Caco-2 (cell line): Measurements from ENCODE around the gene FMO4. TPM values are rescaled to one million over a fixed set of nuclear protein-coding genes. Genes with fewer than 3 reads are reported as not detected.
A peak's percentile ranks its signal among the peaks of the same experiment; 100 is the strongest.

ENCODE experiments used
- BruUV-seq: library from RNA; stranded (reverse); fragments of 400-500 nt; replicated peaks from 2 replicates; lab custom pipeline; 2021; lab: Mats Ljungman, UMichigan
- CTCF ChIA-PET: fragments of 300-600 bp; sonication (Branson Sonifier 250); formaldehyde crosslinking; loops from one replicate; lab custom pipeline; 2022; ENCODE audit warnings: antibody characterized with exemption; lab: Charles Lee
- POLR2A ChIA-PET: fragments of 300-600 bp; sonication (Branson Sonifier 250); formaldehyde crosslinking; loops from one replicate; lab custom pipeline; 2022; ENCODE audit warnings: antibody characterized with exemption; lab: Charles Lee
- DNase-seq, 2 experiments: peaks; one replicate each; pipeline versions ENCODE4 v3.0.0 to v3.0.0-alpha.2; 2020 to 2022
- H3K27me3 ChIP-seq: replicated peaks from 2 replicates; pipeline ENCODE4 v1.6.0; 2011; ENCODE audit warnings: low read length; ENCODE audit not compliant: control insufficient read depth, insufficient read depth
- H3K36me3 ChIP-seq: 2 replicates; pipeline ENCODE4 v1.5.1; 2011; ENCODE audit warnings: low read length; ENCODE audit not compliant: control insufficient read depth, insufficient read depth
- H3K4me1 ChIP-seq: fragments of 250-450 bp; sonication (Bioruptor Pico); 2 replicates; pipeline ENCODE4 v1.5.1; 2020; ENCODE audit warnings: mild to moderate bottlenecking
- H3K4me3 ChIP-seq: 2 replicates; pipeline ENCODE4 v1.5.1; 2011; ENCODE audit warnings: low read depth, mild to moderate bottlenecking, control low read depth, low read length
- H3K9me3 ChIP-seq: fragments of 250-450 bp; sonication (Bioruptor Pico); 2 replicates; pipeline ENCODE4 v1.5.1; 2020; ENCODE audit warnings: mild to moderate bottlenecking, moderate library complexity
- H3K27ac Mint-ChIP-seq: one replicate; pipeline ENCODE4 v1.8.0; 2022; ENCODE audit warnings: mixed read lengths; ENCODE audit not compliant: unreplicated experiment
- H3K27me3 Mint-ChIP-seq: one replicate; pipeline ENCODE4 v1.8.0; 2022; ENCODE audit warnings: mixed read lengths; ENCODE audit not compliant: insufficient read depth, unreplicated experiment
- H3K36me3 Mint-ChIP-seq: one replicate; pipeline ENCODE4 v1.8.0; 2022; ENCODE audit warnings: mild to moderate bottlenecking, mixed read lengths; ENCODE audit not compliant: insufficient read depth, unreplicated experiment
- H3K4me1 Mint-ChIP-seq: one replicate; pipeline ENCODE4 v1.8.0; 2022; ENCODE audit warnings: low read depth, mixed read lengths; ENCODE audit not compliant: unreplicated experiment
- H3K4me3 Mint-ChIP-seq: one replicate; pipeline ENCODE4 v1.8.0; 2022; ENCODE audit warnings: mild to moderate bottlenecking, moderate library complexity, mixed read lengths; ENCODE audit not compliant: unreplicated experiment
- H3K9me3 Mint-ChIP-seq: one replicate; pipeline ENCODE4 v1.8.0; 2022; ENCODE audit warnings: mixed read lengths; ENCODE audit not compliant: unreplicated experiment
- intact Hi-C: fragments of 100-400 bp; cut with micrococcal nuclease; formaldehyde crosslinking; loops from one replicate; pipeline ENCODE4 v1.10.0; 2022; ENCODE audit not compliant: unreplicated experiment
- total RNA-seq: library from RNA; stranded (reverse); gene quantifications from 2 replicates; pipeline ENCODE4 v1.2.3, GENCODE V29; 2022
- TF ChIP-seq, protein P1 (sequence below), 2 experiments: fragments of 200-600 bp in 1 of 2; IDR thresholded peaks; 1 replicate in 1 of 2; 2 replicates in 1 of 2; pipeline versions ENCODE4 v1.5.1 to v1.8.0; 2011 to 2022; ENCODE audit warnings: antibody characterized with exemption in 1 of 2, control low read depth in 1 of 2, inconsistent platforms in 1 of 2, low read depth in 1 of 2, low read length in 1 of 2, mild to moderate bottlenecking in 1 of 2, moderate library complexity in 1 of 2; ENCODE audit not compliant: insufficient read depth in 1 of 2, severe bottlenecking in 1 of 2, unreplicated experiment in 1 of 2

FMO4 gene
- total RNA-seq, 1 experiment from 2014 or later, result 2.3 TPM

DNA sequence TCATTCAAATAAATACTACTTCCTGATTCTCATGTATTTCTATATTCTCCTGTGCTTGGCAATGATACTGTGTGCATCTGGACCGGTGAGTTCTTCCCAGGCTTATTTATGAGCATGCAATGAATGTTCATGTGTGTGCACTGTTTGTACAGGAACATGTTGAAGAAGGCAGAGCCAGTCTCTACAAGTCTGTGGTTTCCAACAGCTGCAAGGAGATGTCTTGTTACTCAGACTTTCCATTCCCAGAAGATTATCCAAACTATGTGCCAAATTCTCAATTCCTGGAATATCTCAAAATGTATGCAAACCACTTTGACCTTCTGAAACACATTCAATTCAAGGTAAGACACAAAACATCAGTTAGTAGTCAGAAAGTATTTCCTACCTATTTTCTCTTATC lies 46.6 kb upstream of the FMO4 start:
- ChIA-PET CTCF (no interaction called here), POLR2A (no interaction called here)
- no peak overlapping the region for H3K4me3 ChIP-seq
- intact Hi-C loops, result no loop called here
- DNase-seq, result no peak
- H3K4me1 ChIP-seq, result no peaks in the 10 kb centered on the region
- H3K27me3 ChIP-seq, result no peaks in the 10 kb centered on the region
- no TSS peak for BruUV-seq
- no peaks in the 10 kb centered on the region for H3K9me3 ChIP-seq
- Mint-ChIP-seq H3K4me1 (no peaks in the 10 kb centered on the region), H3K9me3 (no peaks in the 10 kb centered on the region), H3K36me3 (no peaks in the 10 kb centered on the region), H3K4me3 (no peak overlapping the region), H3K27me3 (no peaks in the 10 kb centered on the region), H3K27ac (peak overlapping the region; percentile 0)
- H3K36me3 ChIP-seq, result no peaks in the 10 kb centered on the region
- TF ChIP-seq, protein P1, sequence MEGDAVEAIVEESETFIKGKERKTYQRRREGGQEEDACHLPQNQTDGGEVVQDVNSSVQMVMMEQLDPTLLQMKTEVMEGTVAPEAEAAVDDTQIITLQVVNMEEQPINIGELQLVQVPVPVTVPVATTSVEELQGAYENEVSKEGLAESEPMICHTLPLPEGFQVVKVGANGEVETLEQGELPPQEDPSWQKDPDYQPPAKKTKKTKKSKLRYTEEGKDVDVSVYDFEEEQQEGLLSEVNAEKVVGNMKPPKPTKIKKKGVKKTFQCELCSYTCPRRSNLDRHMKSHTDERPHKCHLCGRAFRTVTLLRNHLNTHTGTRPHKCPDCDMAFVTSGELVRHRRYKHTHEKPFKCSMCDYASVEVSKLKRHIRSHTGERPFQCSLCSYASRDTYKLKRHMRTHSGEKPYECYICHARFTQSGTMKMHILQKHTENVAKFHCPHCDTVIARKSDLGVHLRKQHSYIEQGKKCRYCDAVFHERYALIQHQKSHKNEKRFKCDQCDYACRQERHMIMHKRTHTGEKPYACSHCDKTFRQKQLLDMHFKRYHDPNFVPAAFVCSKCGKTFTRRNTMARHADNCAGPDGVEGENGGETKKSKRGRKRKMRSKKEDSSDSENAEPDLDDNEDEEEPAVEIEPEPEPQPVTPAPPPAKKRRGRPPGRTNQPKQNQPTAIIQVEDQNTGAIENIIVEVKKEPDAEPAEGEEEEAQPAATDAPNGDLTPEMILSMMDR (IDR thresholded peaks at IDR 0.05; ENCODE audit: insufficient read depth in 1 of 2, low read depth in 1 of 2, low read length in 1 of 2, severe bottlenecking in 1 of 2, unreplicated experiment in 1 of 2), result no peak

DNA sequence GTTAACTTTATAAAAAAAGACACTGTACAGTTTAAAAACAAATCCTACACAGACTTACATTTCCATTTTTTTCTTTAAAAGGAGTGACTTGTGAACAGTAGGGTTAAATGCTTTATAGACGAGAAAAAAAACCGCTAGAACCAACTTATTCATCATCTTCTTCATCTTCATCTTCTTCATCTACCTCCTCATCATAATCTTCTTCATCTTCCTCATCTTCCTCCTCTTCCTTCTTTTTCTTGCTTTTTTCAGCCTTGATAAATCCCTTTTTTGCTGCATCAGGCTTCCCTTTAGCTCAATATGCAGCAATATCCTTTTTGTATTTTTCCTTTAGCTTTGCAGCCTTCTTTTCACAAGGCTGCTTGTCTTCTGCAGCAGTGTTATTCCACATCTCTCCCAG lies 43.2 kb upstream of the FMO4 start:
- no peaks in the 10 kb centered on the region for H3K9me3 ChIP-seq
- H3K4me1 ChIP-seq, result no peaks in the 10 kb centered on the region
- Mint-ChIP-seq H3K4me1 (no peaks in the 10 kb centered on the region), H3K27me3 (no peaks in the 10 kb centered on the region), H3K27ac (no peak overlapping the region), H3K9me3 (no peaks in the 10 kb centered on the region), H3K4me3 (no peak overlapping the region), H3K36me3 (no peaks in the 10 kb centered on the region)
- intact Hi-C loops, result no loop called here
- BruUV-seq, result no TSS peak
- H3K36me3 ChIP-seq, result no peaks in the 10 kb centered on the region
- H3K27me3 ChIP-seq, result no peaks in the 10 kb centered on the region
- ChIA-PET POLR2A (no interaction called here), CTCF (interaction anchor here (1.1 kb wide), 1 partner anchor 26 kb away, joined by 3 read pairs; no protein-coding TSS in a partner anchor)
- H3K4me3 ChIP-seq, result no peak overlapping the region
- TF ChIP-seq, protein P1 (IDR thresholded peaks at IDR 0.05; ENCODE audit: insufficient read depth in 1 of 2, low read depth in 1 of 2, low read length in 1 of 2, severe bottlenecking in 1 of 2, unreplicated experiment in 1 of 2), result no peak
- no peak for DNase-seq

DNA sequence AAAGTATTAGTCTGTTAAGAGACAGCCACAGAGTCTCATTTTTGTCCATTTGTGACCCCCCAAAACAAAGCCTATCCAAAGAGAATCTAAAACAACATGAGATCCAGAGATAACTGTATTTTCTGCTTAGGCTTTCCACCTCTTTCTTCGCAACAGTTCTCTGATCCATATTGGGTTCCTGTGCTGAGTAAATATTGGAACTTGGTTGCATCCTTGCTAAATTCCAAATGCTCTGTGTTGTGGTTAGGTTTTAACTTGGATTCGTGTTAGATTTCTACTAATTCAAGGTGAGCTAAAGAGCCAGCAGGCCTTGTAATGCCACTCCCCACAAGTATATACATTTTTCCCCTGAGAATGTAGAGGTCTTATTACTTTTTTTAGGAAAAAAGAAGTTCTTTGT lies 36.4 kb upstream of the FMO4 start:
- Histone ChIP-seq H3K4me3 (no peak overlapping the region), H3K27me3 (no peaks in the 10 kb centered on the region), H3K9me3 (no peaks in the 10 kb centered on the region), H3K36me3 (no peaks in the 10 kb centered on the region), H3K4me1 (no peaks in the 10 kb centered on the region)
- ChIA-PET CTCF (no interaction called here), POLR2A (no interaction called here)
- H3K27ac Mint-ChIP-seq, result no peak overlapping the region
- H3K9me3 Mint-ChIP-seq, result no peaks in the 10 kb centered on the region
- TF ChIP-seq, protein P1 (IDR thresholded peaks at IDR 0.05; ENCODE audit: insufficient read depth in 1 of 2, low read depth in 1 of 2, low read length in 1 of 2, severe bottlenecking in 1 of 2, unreplicated experiment in 1 of 2), result no peak
- intact Hi-C loops, result no loop called here
- H3K36me3 Mint-ChIP-seq, result no peaks in the 10 kb centered on the region
- DNase-seq, result no peak
- H3K27me3 Mint-ChIP-seq, result no peaks in the 10 kb centered on the region
- H3K4me3 Mint-ChIP-seq, result no peak overlapping the region
- no TSS peak for BruUV-seq
- H3K4me1 Mint-ChIP-seq, result no peaks in the 10 kb centered on the region
